OCI-LY1 (cell line): Measurements from ENCODE around the gene EYS.
"Not testable (repeated sequence)": the region's sequence is repeated elsewhere in the genome, so short reads cannot be mapped to it uniquely, and the experiment has no call there.

Experiments
- H2AFZ ChIP-seq: fragments of 200-600 bp; sonication (generic), shearing (Covaris generic); 2 replicates; pipeline ENCODE4 v1.6.0; 2014; ENCODE audit warnings: antibody characterized with exemption, mild to moderate bottlenecking, low read length
- H3F3A ChIP-seq: fragments of 200-600 bp; sonication (generic), shearing (Covaris generic); 2 replicates; pipeline ENCODE4 v1.6.0; 2014; ENCODE audit warnings: mild to moderate bottlenecking, antibody characterized with exemption, low read length, moderate library complexity; ENCODE audit not compliant: insufficient read depth
- H3K27ac ChIP-seq: fragments of 200-600 bp; sonication (generic); 2 replicates; pipeline ENCODE4 v1.5.1; 2014; ENCODE audit warnings: low read length, mixed run types, mild to moderate bottlenecking, low read depth; ENCODE audit not compliant: poor library complexity, severe bottlenecking
- H3K27me3 ChIP-seq: fragments of 200-600 bp; sonication (generic); 2 replicates; pipeline ENCODE4 v1.6.0; 2014; ENCODE audit warnings: antibody characterized with exemption, mild to moderate bottlenecking, low read length, moderate library complexity; ENCODE audit not compliant: insufficient read depth
- H3K36me3 ChIP-seq: fragments of 200-600 bp; sonication (generic); 2 replicates; pipeline ENCODE4 v1.6.1; 2014; ENCODE audit warnings: mild to moderate bottlenecking, antibody characterized with exemption, low read length, moderate library complexity, mixed read lengths; ENCODE audit not compliant: insufficient read depth
- H3K4me1 ChIP-seq: fragments of 200-600 bp; sonication (generic); 2 replicates; pipeline ENCODE4 v1.5.1; 2014; ENCODE audit warnings: mild to moderate bottlenecking, low read length, moderate library complexity; ENCODE audit not compliant: insufficient read depth, severe bottlenecking
- H3K4me2 ChIP-seq: fragments of 200-600 bp; sonication (generic), shearing (Covaris generic); 2 replicates; pipeline ENCODE4 v1.6.1; 2014; ENCODE audit warnings: low read length
- H3K4me3 ChIP-seq: fragments of 200-600 bp; sonication (generic); 2 replicates; pipeline ENCODE4 v1.5.1; 2014; ENCODE audit warnings: low read length, low read depth, mild to moderate bottlenecking, mixed read lengths; ENCODE audit not compliant: poor library complexity, severe bottlenecking
- H3K79me2 ChIP-seq: fragments of 200-600 bp; shearing (Covaris generic); 2 replicates; pipeline ENCODE4 v1.6.1; 2016; ENCODE audit warnings: mixed run types, low read length, mixed read lengths; ENCODE audit not compliant: insufficient read depth
- H3K9ac ChIP-seq: fragments of 200-600 bp; sonication (generic), shearing (Covaris generic); 2 replicates; pipeline ENCODE4 v1.6.1; 2014; ENCODE audit warnings: mild to moderate bottlenecking, low read length, mixed read lengths
- H3K9me2 ChIP-seq: fragments of 200-600 bp; sonication (generic), shearing (Covaris generic); 2 replicates; pipeline ENCODE4 v1.6.1; 2014; ENCODE audit warnings: low read depth, mild to moderate bottlenecking, low read length, mixed read lengths
- H3K9me3 ChIP-seq: fragments of 200-600 bp; shearing (Covaris generic); 2 replicates; pipeline ENCODE4 v1.6.1; 2014; ENCODE audit warnings: low read length, mixed read lengths
- H4K20me1 ChIP-seq: fragments of 200-600 bp; sonication (generic), shearing (Covaris generic); 2 replicates; pipeline ENCODE4 v1.6.0; 2016; ENCODE audit warnings: mild to moderate bottlenecking, low read length; ENCODE audit not compliant: insufficient read depth
- EZH2 ChIP-seq: fragments of 200-600 bp; sonication (generic), shearing (Covaris generic); IDR thresholded peaks from 2 replicates; pipeline ENCODE4 v1.8.0; 2017; ENCODE audit warnings: borderline replicate concordance, mixed run types, mild to moderate bottlenecking, antibody characterized with exemption, low read length, moderate library complexity, mixed read lengths
- TF ChIP-seq, protein P1 (sequence below): fragments of 200-600 bp; sonication (generic), shearing (Covaris generic); IDR thresholded peaks from 2 replicates; pipeline ENCODE4 v1.5.1; 2017; ENCODE audit warnings: mild to moderate bottlenecking, antibody characterized with exemption, low read length, moderate library complexity, mixed read lengths

Gene EYS

DNA sequence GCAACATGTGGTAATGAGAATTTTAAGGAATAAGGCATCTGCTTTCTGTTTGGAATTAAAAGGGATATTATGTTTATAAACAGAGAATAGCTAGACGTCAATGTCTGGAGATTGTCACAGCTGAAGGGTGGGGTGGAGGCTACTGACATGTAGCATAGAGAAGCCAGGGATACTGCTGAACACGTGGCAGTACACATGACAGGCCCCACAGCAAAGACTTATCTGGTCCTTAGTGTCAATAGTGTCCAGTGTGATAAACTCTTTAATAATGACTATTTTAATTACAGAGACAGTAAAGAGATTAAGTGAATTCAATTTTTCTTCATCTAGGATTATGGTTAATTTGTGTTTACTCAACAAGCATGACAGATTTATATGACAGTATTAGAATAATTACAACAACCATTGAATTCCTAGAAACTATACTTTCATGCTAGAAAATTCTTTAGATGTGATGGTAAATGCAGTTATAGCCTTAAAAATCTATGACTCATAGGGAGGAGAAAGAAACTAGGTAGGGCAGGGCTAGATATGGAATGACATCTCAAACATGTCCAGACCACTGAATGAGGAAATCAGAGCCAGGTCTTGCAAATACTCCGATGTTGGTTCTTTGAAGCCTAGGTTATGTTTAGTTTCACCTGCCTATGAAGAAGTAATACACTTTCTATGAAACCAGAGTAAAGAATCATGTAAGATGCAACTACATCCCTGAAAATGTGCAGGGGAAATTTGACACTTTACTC is 1671.9 kb downstream of the EYS start:
- H3K4me2 ChIP-seq: no peak overlapping the region
- H3K9ac ChIP-seq: no peak overlapping the region
- TF ChIP-seq, protein P1, sequence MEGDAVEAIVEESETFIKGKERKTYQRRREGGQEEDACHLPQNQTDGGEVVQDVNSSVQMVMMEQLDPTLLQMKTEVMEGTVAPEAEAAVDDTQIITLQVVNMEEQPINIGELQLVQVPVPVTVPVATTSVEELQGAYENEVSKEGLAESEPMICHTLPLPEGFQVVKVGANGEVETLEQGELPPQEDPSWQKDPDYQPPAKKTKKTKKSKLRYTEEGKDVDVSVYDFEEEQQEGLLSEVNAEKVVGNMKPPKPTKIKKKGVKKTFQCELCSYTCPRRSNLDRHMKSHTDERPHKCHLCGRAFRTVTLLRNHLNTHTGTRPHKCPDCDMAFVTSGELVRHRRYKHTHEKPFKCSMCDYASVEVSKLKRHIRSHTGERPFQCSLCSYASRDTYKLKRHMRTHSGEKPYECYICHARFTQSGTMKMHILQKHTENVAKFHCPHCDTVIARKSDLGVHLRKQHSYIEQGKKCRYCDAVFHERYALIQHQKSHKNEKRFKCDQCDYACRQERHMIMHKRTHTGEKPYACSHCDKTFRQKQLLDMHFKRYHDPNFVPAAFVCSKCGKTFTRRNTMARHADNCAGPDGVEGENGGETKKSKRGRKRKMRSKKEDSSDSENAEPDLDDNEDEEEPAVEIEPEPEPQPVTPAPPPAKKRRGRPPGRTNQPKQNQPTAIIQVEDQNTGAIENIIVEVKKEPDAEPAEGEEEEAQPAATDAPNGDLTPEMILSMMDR: no peak
- TF ChIP-seq EZH2: no peak
- H3K27me3 ChIP-seq: no peaks in the 10 kb centered on the region
- no peaks in the 10 kb centered on the region for H3K36me3 ChIP-seq
- H3K4me3 ChIP-seq: no peak overlapping the region
- no peak overlapping the region for H3K27ac ChIP-seq
- no peak overlapping the region for H2AFZ ChIP-seq
- H3K4me1 ChIP-seq: no peaks in the 10 kb centered on the region
- no peaks in the 10 kb centered on the region for H3F3A ChIP-seq
- H3K9me3 ChIP-seq: no peaks in the 10 kb centered on the region
- no peaks in the 10 kb centered on the region for H3K9me2 ChIP-seq
- no peaks in the 10 kb centered on the region for H3K79me2 ChIP-seq
- no peaks in the 10 kb centered on the region for H4K20me1 ChIP-seq

DNA sequence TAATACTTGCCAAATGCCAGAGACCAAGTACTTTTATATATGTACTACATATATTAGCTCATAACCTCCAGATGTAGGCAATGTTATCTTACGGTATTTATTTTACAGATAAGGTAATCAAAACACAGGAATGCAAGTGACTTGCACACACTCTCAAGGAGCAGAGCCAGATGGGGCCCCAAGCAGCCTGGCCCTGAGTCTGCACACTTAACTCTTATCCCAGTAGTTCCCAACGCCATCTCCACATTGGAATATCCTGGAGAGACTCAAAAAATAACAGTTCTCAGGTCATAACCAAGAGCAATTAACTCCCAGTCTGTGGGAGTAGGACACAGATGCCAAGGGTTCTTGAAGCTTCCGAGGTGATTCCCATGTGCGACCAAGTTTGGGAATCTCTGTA is 1672.7 kb downstream of the EYS start:
- no peak overlapping the region for H3K4me2 ChIP-seq
- no peak overlapping the region for H2AFZ ChIP-seq
- H3K36me3 ChIP-seq: no peaks in the 10 kb centered on the region
- TF ChIP-seq, protein P1: no peak
- no peak for TF ChIP-seq EZH2
- no peaks in the 10 kb centered on the region for H3K79me2 ChIP-seq
- H3K27me3 ChIP-seq: no peaks in the 10 kb centered on the region
- no peaks in the 10 kb centered on the region for H3K9me3 ChIP-seq
- H3K4me3 ChIP-seq: no peak overlapping the region
- H3K4me1 ChIP-seq: no peaks in the 10 kb centered on the region
- no peaks in the 10 kb centered on the region for H4K20me1 ChIP-seq
- H3F3A ChIP-seq: no peaks in the 10 kb centered on the region
- no peak overlapping the region for H3K9ac ChIP-seq
- no peaks in the 10 kb centered on the region for H3K9me2 ChIP-seq
- no peak overlapping the region for H3K27ac ChIP-seq

DNA sequence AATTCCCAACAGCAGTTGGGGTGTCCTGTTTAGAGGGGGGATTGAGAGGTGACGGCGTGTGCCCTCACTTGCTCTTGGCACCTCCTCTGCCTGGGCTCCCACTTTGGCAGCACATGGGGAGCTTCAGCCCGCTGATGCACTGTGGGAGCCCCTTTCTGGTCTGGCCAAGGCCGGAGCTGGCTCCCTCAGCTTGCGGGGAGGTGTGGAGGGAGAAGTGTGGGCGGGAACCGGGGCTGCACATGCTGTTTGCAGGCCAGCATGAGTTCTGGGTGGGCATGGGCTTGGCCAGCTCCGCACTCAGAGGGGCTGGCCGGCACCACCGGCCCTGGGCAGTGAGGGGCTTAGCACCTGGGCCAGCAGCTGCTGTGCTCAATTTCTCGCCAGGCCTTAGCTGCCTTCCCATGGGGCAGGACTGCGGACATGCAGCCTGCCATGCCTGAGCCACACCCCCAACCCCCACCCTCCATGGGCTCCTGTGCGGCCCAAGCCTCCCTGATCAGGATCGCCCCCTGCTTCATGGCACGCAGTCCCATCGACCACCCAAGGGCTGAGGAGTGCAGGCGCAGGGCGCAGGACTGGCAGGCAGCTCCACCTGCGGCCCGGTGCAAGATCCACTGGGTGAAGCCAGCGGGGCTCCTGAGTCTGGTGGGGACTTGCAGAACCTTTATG is 1675.9 kb downstream of the EYS start:
- H3K9me2 ChIP-seq, H3K4me2 ChIP-seq, H3K27me3 ChIP-seq, H3K9me3 ChIP-seq, H3K27ac ChIP-seq, H3K4me3 ChIP-seq, H3F3A ChIP-seq, H2AFZ ChIP-seq, H3K9ac ChIP-seq, H4K20me1 ChIP-seq, H3K79me2 ChIP-seq, H3K36me3 ChIP-seq, H3K4me1 ChIP-seq: not testable (repeated sequence)

DNA sequence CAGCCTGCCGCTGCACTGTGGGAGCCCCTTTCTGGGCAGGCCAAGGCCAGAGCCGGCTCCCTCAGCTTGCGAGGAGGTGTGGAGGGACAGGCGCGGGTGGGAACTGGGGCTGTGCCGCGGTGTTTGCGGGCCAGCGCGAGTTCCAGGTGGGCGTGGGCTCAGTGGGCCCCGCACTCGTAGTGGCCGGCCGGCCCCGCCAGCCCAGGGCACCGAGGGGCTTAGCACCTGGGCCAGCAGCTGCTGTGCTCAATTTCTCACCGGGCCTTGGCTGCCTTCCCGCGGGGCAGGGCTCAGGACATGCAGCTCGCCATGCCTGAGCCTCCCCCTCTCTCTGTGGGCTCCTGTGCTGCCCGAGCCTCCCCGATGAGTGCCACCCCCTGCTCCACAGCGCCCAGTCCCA is 1683.3 kb downstream of the EYS start:
- no peak for TF ChIP-seq EZH2
- TF ChIP-seq, protein P1: no peak
- Histone ChIP-seq H3K9me2 (no peaks in the 10 kb centered on the region), H3K27ac (no peak overlapping the region), H2AFZ (no peak overlapping the region), H3K79me2 (no peaks in the 10 kb centered on the region), H3K4me3 (no peak overlapping the region), H3K36me3 (no peaks in the 10 kb centered on the region), H3K4me1 (no peaks in the 10 kb centered on the region), H3K9me3 (no peaks in the 10 kb centered on the region), H3F3A (no peaks in the 10 kb centered on the region), H4K20me1 (no peaks in the 10 kb centered on the region), H3K9ac (no peak overlapping the region), H3K27me3 (no peaks in the 10 kb centered on the region), H3K4me2 (no peak overlapping the region)
